22Rv1 (cell line): ENCODE results near the gene CAMK1D.

ENCODE experiments used
- ZFX ChIP-seq: fragments of 450-650 bp; IDR thresholded peaks from 2 replicates; pipeline ENCODE4 v1.6.1; 2017; ENCODE audit warnings: antibody characterized with exemption, borderline replicate concordance
- TF ChIP-seq, protein P1 (sequence below): fragments of 450-650 bp; IDR thresholded peaks from 2 replicates; pipeline ENCODE4 v1.5.1; 2017; ENCODE audit warnings: mild to moderate bottlenecking

DNA sequence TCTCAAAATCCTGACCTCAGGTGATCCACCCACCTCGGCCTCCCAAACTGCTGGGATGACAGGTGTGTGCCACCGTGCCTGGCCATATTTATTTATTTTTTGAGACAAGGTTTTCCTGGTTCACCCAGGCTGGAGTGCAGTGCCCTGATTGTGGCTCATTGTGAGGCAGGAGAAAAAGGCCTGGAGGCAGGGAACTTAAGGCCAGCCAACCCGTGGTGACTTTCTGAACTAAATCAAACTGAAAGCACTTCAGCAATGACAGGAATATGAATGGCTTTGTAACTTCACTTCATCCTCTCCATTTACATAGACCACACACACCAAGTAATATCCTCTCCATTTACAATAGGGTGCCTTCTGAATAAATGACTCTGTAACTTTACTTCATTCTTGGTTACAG, 527.8 kb downstream of the CAMK1D start:
- TF ChIP-seq, protein P1, sequence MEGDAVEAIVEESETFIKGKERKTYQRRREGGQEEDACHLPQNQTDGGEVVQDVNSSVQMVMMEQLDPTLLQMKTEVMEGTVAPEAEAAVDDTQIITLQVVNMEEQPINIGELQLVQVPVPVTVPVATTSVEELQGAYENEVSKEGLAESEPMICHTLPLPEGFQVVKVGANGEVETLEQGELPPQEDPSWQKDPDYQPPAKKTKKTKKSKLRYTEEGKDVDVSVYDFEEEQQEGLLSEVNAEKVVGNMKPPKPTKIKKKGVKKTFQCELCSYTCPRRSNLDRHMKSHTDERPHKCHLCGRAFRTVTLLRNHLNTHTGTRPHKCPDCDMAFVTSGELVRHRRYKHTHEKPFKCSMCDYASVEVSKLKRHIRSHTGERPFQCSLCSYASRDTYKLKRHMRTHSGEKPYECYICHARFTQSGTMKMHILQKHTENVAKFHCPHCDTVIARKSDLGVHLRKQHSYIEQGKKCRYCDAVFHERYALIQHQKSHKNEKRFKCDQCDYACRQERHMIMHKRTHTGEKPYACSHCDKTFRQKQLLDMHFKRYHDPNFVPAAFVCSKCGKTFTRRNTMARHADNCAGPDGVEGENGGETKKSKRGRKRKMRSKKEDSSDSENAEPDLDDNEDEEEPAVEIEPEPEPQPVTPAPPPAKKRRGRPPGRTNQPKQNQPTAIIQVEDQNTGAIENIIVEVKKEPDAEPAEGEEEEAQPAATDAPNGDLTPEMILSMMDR, result no peak
- TF ChIP-seq ZFX, result no peak
